Measurements from ENCODE around the gene FNDC3B. TPM values are rescaled to one million over a fixed set of nuclear protein-coding genes. Genes with fewer than 3 reads are reported as not detected.
A peak's percentile ranks its signal among the peaks of the same experiment; 100 is the strongest.

FNDC3B gene
- total RNA-seq, 1 donor = 139 TPM

DNA sequence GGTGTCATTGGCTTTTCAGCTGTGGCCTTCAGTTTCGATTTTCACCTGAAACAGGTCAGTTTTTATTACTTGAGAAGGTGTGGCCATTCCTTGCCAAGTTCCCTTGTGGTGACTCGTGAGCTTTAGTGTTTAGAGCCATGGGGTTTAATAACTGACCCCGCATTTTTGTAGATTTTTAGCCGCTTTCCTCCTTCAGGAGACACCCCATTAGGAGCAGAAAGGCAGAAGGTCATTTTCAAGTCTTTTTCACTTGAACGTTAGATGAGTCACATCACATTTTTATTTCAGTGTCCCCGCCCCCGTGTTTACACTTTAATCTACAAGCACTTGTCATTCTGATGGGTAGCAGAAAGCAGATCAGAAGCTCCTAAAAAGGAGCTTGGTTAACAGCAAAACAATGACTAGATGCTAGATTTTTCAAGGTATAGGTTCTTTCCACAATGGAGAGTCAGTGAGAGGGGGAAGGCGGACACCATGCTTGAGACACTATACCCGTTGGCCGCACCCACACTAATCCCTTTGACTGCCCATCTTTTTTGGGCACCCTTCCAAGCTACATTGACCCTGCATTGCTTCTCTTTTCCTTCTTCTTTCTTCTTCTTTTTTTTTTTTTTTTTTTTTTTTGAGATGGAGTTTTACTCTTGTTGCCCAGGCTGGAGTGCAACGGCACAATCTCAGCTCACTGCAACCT, 276.2 kb downstream of the FNDC3B start:
- no peak overlapping the region for H3K4me3 ChIP-seq (ENCODE audit: low read depth, low read length)
- peak; percentile 62 for DNase-seq (ENCODE audit: low read depth)
- TF ChIP-seq, protein P1, sequence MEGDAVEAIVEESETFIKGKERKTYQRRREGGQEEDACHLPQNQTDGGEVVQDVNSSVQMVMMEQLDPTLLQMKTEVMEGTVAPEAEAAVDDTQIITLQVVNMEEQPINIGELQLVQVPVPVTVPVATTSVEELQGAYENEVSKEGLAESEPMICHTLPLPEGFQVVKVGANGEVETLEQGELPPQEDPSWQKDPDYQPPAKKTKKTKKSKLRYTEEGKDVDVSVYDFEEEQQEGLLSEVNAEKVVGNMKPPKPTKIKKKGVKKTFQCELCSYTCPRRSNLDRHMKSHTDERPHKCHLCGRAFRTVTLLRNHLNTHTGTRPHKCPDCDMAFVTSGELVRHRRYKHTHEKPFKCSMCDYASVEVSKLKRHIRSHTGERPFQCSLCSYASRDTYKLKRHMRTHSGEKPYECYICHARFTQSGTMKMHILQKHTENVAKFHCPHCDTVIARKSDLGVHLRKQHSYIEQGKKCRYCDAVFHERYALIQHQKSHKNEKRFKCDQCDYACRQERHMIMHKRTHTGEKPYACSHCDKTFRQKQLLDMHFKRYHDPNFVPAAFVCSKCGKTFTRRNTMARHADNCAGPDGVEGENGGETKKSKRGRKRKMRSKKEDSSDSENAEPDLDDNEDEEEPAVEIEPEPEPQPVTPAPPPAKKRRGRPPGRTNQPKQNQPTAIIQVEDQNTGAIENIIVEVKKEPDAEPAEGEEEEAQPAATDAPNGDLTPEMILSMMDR (IDR thresholded peaks at IDR 0.05; ENCODE audit: insufficient read depth, low read length) = no peak

DNA sequence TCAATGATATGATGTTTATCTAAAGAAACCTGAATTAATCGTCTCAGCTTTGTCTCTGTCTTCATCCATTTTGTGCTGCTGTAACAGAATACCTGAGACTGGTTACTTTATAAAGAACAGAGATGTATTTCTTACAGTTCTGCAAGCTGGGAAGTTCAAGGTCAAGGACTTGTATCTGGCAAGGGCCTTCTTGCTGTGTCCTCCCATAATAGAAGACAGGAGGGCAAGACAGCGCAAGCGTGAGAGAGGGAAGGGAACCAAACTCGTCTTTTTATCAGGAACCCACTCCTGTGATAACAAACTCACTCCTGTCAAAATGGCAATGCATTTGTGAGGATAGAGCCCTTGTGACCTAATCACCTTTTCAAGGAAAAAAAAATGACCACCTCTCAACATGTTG, 277.4 kb downstream of the FNDC3B start:
- no peak overlapping the region for H3K4me3 ChIP-seq (ENCODE audit: low read depth, low read length)
- no peak for DNase-seq (ENCODE audit: low read depth)
- TF ChIP-seq, protein P1 (IDR thresholded peaks at IDR 0.05; ENCODE audit: insufficient read depth, low read length) = no peak

DNA sequence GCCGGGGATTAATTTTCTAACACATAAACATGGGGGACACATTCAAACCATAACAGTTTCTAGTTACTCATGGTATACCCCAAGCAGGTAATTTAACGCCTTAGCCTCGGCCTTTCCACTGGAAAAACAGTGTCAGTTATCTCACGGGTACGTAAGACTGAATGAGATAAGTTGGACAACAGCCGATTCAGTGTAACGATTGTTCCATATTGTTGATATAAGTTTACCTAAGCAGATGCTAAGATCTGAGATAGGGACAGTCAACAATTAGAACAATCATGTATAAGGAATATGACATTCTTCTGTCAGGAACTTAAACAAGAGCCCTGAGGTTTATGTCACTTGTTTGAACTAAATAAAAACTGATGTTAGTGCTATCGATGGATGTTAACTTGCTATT, 278.1 kb downstream of the FNDC3B start:
- DNase-seq (ENCODE audit: low read depth) = no peak
- TF ChIP-seq, protein P1 (IDR thresholded peaks at IDR 0.05; ENCODE audit: insufficient read depth, low read length) = no peak
- H3K4me3 ChIP-seq (ENCODE audit: low read depth, low read length) = no peak overlapping the region

DNA sequence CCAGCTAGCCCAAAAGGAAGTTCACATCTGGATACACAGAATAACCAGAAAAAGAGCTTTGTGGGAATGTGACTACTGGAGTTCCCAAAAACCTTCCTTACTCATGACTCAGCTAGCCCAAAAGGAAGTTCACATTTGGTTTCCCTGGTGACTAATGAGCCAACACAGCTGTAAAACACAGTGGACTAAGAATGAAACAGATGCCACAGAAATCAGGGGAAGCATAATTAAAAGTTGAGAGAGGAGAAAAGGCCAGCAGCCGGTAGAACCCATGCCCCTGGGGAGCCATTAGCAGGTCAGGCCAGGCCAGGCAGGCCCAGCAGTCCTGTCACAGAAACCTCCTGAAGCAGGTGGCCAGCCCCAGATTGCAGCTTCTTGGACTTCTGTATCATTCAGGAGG, 278.6 kb downstream of the FNDC3B start:
- no peak overlapping the region for H3K4me3 ChIP-seq (ENCODE audit: low read depth, low read length)
- peak; percentile 90 for DNase-seq (ENCODE audit: low read depth)
- TF ChIP-seq, protein P1 (IDR thresholded peaks at IDR 0.05; ENCODE audit: insufficient read depth, low read length) = no peak

DNA sequence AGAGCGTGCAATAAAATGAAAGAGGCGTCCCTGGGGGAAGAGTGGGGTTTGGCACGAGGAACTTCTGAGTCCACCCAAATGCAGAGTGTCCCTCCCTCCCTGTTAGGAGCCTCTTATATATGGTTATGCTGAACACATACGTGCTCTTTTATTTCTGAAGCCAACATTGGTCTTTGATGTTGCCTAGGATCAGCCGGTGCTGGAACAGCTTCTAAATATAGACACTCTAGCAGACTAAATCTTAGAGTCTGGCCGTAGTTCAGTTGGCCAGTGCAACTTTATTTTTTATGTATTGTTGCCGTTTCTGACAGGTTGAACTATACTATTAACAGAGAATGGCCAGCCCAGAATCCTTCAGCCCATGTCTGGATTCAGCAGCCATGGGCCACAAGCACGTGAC, 280.2 kb downstream of the FNDC3B start:
- no peak overlapping the region for H3K4me3 ChIP-seq (ENCODE audit: low read depth, low read length)
- TF ChIP-seq, protein P1 (IDR thresholded peaks at IDR 0.05; ENCODE audit: insufficient read depth, low read length) = no peak
- DNase-seq (ENCODE audit: low read depth) = peak; percentile 54

DNA sequence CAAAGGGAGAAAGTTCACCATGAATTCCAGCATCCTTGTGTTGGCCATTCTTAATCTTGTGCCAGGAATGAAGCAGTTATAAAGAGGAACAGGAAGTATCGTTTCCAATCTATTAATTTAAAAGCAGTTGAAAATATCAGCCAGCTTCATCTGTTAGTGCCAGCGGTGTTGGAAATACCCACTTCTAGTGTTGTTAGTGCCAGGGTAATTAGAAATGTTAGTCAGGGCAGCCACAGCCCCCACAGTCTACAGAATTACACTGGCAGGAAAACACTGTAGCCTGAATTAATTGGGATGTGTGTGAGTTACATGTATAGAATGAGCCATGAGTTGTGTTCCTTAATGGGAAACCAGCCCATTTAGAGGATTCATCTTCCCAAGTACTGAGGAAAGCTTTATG, 281.1 kb downstream of the FNDC3B start:
- TF ChIP-seq, protein P1 (IDR thresholded peaks at IDR 0.05; ENCODE audit: insufficient read depth, low read length) = no peak
- no peak overlapping the region for H3K4me3 ChIP-seq (ENCODE audit: low read depth, low read length)
- no peak for DNase-seq (ENCODE audit: low read depth)

DNA sequence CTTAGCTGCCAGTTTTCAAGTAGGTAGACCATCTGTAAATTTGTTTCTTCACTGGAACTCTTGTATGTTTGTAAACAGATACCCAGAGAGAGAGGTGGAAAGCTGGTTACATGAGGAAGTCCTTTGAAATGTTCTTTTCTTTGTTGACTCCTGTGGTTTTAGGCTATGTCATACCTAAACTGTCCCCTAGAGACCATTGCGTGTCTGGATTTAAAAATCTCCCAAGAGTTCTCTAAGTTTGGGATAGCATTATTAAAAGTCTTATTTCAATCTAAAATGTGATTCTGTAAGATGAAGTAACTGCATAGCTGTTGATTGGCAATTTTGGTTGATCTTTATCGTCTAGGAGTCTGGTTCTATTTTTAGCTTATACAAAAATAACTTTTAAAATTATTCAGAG, 281.7 kb downstream of the FNDC3B start:
- TF ChIP-seq, protein P1 (IDR thresholded peaks at IDR 0.05; ENCODE audit: insufficient read depth, low read length) = no peak
- peak; percentile 21 for DNase-seq (ENCODE audit: low read depth)
- H3K4me3 ChIP-seq (ENCODE audit: low read depth, low read length) = no peak overlapping the region

Data from fibroblast of the aortic adventitia (primary cell).